ENCODE results near the gene KIF26A. TPM values are rescaled to one million over a fixed set of nuclear protein-coding genes. Genes with fewer than 3 reads are reported as not detected.

KIF26A gene
- total and polyA plus RNA-seq, 2 of the 13 experiments (the other 11 are each of a cell fraction or from before 2014, with no cell fraction given), result not detected

GRCh38 chr14:104166698-104167097 is 28.3 kb downstream of the KIF26A start (continued):
- TF ChIP-seq HNRNPK (IDR thresholded peaks at IDR 0.05; ENCODE audit: low read depth, low read length, poor library complexity, severe bottlenecking) (no peak), ZNF326 (CRISPR knock-in tag; IDR thresholded peaks at IDR 0.05; ENCODE audit: borderline replicate concordance) (no peak)

- TF ChIP-seq ZNF275 (CRISPR knock-in tag; IDR thresholded peaks at IDR 0.05; ENCODE audit: borderline replicate concordance), result no peak
- no peak for TF ChIP-seq SETDB1 (CRISPR knock-in tag; IDR thresholded peaks at IDR 0.05; ENCODE audit: borderline replicate concordance)
- no peak for TF ChIP-seq ZNF773 (CRISPR knock-in tag; IDR thresholded peaks at IDR 0.05; ENCODE audit: borderline replicate concordance)
- TF ChIP-seq ZNF687 (CRISPR knock-in tag; IDR thresholded peaks at IDR 0.05), result no peak
- TF ChIP-seq CREB3 (CRISPR knock-in tag; IDR thresholded peaks at IDR 0.05), result no peak
- no peak for TF ChIP-seq POGZ (CRISPR knock-in tag; IDR thresholded peaks at IDR 0.05)
- no peak for TF ChIP-seq ZNF207 (IDR thresholded peaks at IDR 0.05; ENCODE audit: borderline replicate concordance)
- no peak for TF ChIP-seq RXRB (CRISPR knock-in tag; IDR thresholded peaks at IDR 0.05; ENCODE audit: borderline replicate concordance)
- TF ChIP-seq MED1 (CRISPR knock-in tag; IDR thresholded peaks at IDR 0.05), result no peak
- no peak for TF ChIP-seq ZNF614 (CRISPR knock-in tag; IDR thresholded peaks at IDR 0.05; ENCODE audit: borderline replicate concordance)
- no peak for TF ChIP-seq ZBTB1 (CRISPR knock-in tag; IDR thresholded peaks at IDR 0.05; ENCODE audit: borderline replicate concordance)
- Histone ChIP-seq H3K9me3 (ENCODE audit: low read length) (no peaks in the 10 kb centered on the region), H3K79me2 (ENCODE audit: insufficient read depth, low read length) (no peaks in the 10 kb centered on the region), H3K4me3 (replicated peaks in 1 of 3; ENCODE audit: insufficient read depth in 1 of 3, low read depth in 2 of 3, low read length in 3 of 3) (no peak overlapping the region), H3K4me2 (ENCODE audit: low read depth, low read length) (no peak overlapping the region), H3K9ac (ENCODE audit: insufficient read depth, low read depth, low read length) (no peak overlapping the region), H3K27ac (ENCODE audit: extremely low read length, insufficient read depth, low read length) (no peak overlapping the region), H3K27me3 (ENCODE audit: control insufficient read depth in 1 of 2, insufficient read depth in 2 of 2, low read length in 2 of 2) (peaks cover 7 to 62% of the 10 kb centered on the region in 2 experiments; a peak in 4 of 5 replicates), H3K4me1 (ENCODE audit: insufficient read depth, low read length) (no peaks in the 10 kb centered on the region), H4K20me1 (ENCODE audit: insufficient read depth, low read length) (peaks cover 2% of the 10 kb centered on the region; the same call in 1 of the 2 replicates), H3K36me3 (replicated peaks in 1 of 2; ENCODE audit: control insufficient read depth in 1 of 2, insufficient read depth in 2 of 2, low read length in 2 of 2) (no peaks in the 10 kb centered on the region), H2AFZ (ENCODE audit: low read length) (no peak overlapping the region)
- DNase-seq (ENCODE audit: low spot score) (no peak), ATAC-seq (no peak), FAIRE-seq (no peak)
- in situ Hi-C loops (cut with HindIII; ENCODE audit: extremely low pct_ligation_motif_present, low pct_unique_long_range_greater_than_20kb) (no loop called here), intact Hi-C loops (cut with micrococcal nuclease; ENCODE audit: unreplicated experiment) (no loop called here)
- ChIA-PET CTCF (ENCODE audit: low intra/inter-chr PET ratio, low total read pairs) (no interaction called here), POLR2A (no interaction called here)
- BruUV-seq (replicated peaks), result no TSS peak
- WGBS (ENCODE audit: low lambda C conversion rate), result no CpG with 5 or more reads among the region's 15 CpGs
These were observed 30.2 kb downstream of the KIF26A start for GRCh38 chr14:104168603-104169002.

Data from HepG2 (cell line).